ENCODE results near the gene MCEMP1. TPM values are rescaled to one million over a fixed set of nuclear protein-coding genes. Genes with fewer than 3 reads are reported as not detected.
"Not testable (repeated sequence)": the region's sequence is repeated elsewhere in the genome, so short reads cannot be mapped to it uniquely, and the experiment has no call there.

The MCEMP1 gene
- total RNA-seq, 2 donors from 2014 or later: 1.2 to 1.7 TPM

GRCh38 chr19:7642295-7643030 lies 34.4 kb upstream of the MCEMP1 start:
- DNase-seq (no peak), ATAC-seq (no peak)
- intact Hi-C loops (cut with DNase I): no loop called here

DNA sequence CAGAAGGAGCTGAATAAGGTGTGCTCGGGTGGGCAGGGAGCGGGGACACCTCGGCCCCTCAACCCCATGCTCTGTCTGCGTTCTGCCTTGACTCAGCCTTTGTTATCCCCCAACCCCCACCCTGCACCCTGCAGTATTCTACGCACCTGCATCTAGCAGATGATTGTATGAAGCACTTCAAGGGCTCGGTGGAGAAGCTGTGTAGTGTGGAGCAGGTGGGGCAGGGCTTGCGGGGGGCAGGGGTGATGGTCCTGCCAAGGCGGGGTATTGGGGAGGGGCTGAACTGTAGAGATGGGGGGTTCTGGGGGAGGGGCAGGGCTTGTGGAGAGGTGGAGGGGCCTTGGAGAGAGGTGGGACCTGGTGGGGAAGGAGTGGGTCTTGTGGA lies 33.9 kb upstream of the MCEMP1 start:
- ATAC-seq: no peak
- intact Hi-C loops (cut with DNase I): no loop called here
- DNase-seq: no peak

GRCh38 chr19:7643629-7644549 lies 33.0 kb upstream of the MCEMP1 start:
- DNase-seq; ATAC-seq; intact Hi-C loops (cut with DNase I): not testable (repeated sequence)

DNA sequence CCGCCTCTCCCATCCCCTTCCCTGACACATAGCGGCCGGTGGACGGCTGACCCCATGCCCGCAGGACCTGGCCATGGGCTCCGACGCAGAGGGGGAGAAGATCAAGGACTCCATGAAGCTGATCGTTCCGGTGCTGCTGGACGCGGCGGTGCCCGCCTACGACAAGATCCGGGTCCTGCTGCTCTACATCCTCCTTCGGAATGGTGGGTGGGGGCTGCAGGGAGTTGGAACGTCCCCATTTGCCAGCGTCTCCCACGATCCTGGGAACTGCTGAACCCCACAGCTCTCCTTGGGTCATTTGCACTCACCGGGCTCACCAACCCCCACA lies 32.4 kb upstream of the MCEMP1 start:
- ATAC-seq: no peak
- intact Hi-C loops (cut with DNase I): no loop called here
- no peak for DNase-seq

GRCh38 chr19:7645163-7645562 lies 31.7 kb upstream of the MCEMP1 start:
- DNase-seq: no peak
- peak in 1 of 2 donors; percentile 34 for ATAC-seq
- intact Hi-C loops (cut with DNase I): no loop called here

DNA sequence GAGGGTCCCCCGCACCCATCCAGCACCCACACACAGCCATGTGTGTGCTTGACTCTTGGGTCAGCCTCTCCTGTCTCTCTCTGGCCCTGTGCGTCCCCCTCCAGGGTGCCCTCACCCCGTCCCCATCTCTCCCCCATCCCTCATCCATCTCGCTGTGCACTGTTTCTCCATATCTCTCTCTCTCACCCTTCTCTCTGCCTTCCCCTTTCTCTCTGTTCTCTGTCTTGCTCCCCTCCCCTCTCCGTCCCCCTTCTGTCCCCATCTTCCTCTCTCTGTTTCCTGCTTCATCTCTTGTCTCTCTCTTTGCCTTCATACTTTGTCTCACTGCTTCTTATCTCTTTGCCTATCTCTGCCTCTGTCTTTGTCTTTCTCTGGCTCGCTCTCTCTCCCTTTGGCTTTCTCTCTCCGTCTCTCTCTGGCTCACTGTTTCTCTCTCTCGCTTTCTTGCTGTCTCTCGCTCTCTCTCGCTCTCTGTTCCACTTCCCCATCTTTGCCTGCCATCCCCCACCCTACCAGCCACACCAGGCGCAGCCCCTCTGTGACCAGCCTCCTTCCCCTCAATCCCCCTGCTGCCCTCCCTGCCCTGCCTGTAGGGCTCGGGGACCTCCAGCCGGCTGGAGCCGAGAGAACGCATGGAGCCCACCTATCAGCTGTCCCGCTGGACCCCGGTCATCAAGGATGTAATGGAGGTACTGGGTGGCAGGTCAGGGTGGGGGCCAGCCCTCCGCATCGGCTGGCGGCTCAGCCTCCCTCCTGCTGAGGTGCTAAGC lies 31.0 kb upstream of the MCEMP1 start:
- intact Hi-C loops (cut with DNase I): no loop called here
- DNase-seq: no peak

DNA sequence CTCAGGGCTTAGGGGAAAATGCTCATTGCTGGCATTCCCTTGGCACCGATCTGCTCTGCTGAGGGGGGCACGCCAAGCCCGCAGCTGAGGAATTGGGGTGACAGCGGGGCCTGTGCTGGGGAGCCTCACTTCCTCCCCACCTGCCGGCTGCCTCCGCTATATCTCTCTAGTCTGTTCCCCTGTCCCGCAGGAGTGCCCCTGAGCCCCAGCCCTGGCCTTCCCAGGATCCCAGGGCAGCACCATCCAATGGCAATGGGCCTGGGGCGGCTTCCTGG lies 30.5 kb upstream of the MCEMP1 start:
- DNase-seq (no peak), ATAC-seq (no peak)
- intact Hi-C loops (cut with DNase I): no loop called here

More for the DNA sequence above, 31.0 kb upstream of the MCEMP1 start:
- no peak for ATAC-seq

DNA sequence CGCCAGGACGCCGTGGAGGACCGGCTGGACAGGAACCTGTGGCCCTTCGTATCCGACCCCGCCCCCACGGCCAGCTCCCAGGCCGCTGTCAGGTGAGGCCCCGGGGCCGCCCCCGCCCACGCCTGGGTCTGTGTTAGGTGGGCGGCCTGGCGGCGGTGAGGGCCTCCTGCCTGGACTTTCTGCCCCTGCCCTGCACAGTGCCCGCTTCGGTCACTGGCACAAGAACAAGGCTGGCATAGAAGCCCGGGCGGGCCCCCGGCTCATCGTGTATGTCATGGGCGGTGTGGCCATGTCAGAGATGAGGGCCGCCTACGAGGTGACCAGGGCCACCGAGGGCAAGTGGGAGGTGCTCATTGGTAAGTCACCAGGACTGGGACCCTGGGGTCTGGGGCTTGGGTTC lies 29.7 kb upstream of the MCEMP1 start:
- DNase-seq (no peak), ATAC-seq (no peak)
- intact Hi-C loops (cut with DNase I): no loop called here

GRCh38 chr19:7648265-7649014 lies 28.4 kb upstream of the MCEMP1 start:
- DNase-seq (no peak), ATAC-seq (no peak)

GRCh38 chr19:7650148-7650547 lies 26.7 kb upstream of the MCEMP1 start:
- no peak for ATAC-seq
- intact Hi-C loops (cut with DNase I): loop anchor here (10.0 kb wide), 1 partner anchor 145 kb away; no protein-coding TSS in a partner anchor

More at GRCh38 chr19:7648265-7649014, 28.4 kb upstream of the MCEMP1 start:
- intact Hi-C loops (cut with DNase I): no loop called here

DNA sequence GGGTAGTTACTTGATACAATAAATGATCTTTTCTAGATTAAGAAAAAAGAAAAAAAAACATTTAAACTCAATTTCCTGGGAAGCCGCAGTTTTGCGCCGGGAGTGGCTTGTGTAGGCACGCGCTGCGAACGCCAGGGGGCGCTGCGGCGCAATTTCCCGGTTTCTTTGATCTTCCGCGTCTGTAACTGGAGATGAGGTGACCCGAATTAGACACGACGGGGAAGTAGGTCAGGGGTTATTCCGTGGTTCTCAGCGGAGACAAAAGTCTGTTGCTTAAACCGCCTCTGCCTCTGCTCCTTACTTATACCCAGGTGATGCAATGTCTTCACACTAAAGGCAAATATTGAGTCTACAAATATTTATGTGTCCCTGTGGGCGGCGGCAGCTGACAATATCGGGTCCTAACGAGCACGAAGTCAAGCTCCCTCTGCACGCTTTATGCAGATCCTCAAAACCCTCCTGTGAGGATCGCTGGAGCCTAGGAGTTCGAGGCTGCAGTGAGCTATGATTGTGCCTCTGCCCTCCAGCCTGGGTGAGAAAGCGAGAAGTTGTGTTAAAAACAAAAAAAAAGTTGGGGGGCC lies 24.7 kb upstream of the MCEMP1 start:
- ATAC-seq: peak; percentile 83 to 87
- DNase-seq: peak; percentile 80
- intact Hi-C loops (cut with DNase I): loop anchor here (10.0 kb wide), 1 partner anchor 143 kb away; no protein-coding TSS in a partner anchor

More at GRCh38 chr19:7650148-7650547, 26.7 kb upstream of the MCEMP1 start:
- no peak for DNase-seq

GRCh38 chr19:7654401-7654800 lies 22.5 kb upstream of the MCEMP1 start:
- intact Hi-C loops (cut with DNase I): loop anchor here (10.0 kb wide), 1 partner anchor 140 kb away; no protein-coding TSS in a partner anchor
- ATAC-seq: no peak
- DNase-seq: no peak

DNA sequence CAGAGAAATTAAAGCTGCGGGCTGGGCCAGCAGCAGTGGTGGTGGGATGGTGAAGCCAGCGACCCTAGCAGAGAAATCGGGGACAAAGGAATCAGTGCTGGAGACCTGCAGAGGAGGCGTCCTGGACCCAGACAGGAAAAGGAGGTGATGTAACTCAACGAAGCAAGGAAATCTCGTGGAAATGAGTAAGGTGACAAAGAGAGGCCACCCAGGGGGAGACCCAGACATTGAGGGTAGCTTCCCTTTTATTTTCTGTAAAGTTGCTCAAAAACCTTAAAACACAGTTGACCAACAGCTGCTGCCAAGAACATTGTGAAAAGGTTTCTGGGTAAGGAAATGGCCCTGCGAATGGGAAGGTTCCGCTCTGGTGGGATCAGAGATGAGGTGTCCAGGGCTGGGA lies 21.3 kb upstream of the MCEMP1 start:
- ATAC-seq (no peak), DNase-seq (no peak)
- intact Hi-C loops (cut with DNase I): loop anchor here (10.0 kb wide), 1 partner anchor 139 kb away; no protein-coding TSS in a partner anchor

- intact Hi-C loops (cut with DNase I): loop anchor here (10.0 kb wide), 1 partner anchor 138 kb away; no protein-coding TSS in a partner anchor
- no peak for DNase-seq
Measured at GRCh38 chr19:7657131-7657751, 19.6 kb upstream of the MCEMP1 start.

DNA sequence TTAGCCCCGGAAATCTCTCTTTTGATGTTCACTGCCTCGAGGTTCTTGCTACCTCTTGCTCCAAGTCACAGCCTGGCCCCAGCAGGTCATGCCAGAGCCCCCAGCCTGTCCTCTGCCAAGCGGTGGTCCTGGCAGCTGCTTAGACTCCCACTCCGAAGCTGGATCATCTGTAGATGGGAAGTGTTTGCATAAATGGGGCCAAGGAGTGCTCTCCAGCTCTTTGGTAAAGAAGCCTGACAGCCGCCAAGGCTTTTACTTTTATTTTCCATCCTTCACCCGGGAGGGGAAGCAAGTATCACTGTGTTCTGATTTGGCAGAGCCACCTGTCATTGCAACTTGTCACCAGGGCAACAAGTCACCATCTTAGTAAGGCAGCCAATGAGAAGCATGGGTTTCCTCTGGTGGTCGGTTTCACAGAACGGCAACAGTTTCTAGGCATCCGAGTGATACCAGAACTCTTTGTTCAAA lies 18.6 kb upstream of the MCEMP1 start:
- DNase-seq: no peak
- intact Hi-C loops (cut with DNase I): loop anchor here (10.0 kb wide), 1 partner anchor 137 kb away; no protein-coding TSS in a partner anchor
- ATAC-seq: no peak

More at GRCh38 chr19:7657131-7657751, 19.6 kb upstream of the MCEMP1 start:
- peak in 1 of 2 donors; percentile 59 for ATAC-seq

GRCh38 chr19:7661744-7662538 lies 14.9 kb upstream of the MCEMP1 start:
- no peak for ATAC-seq
- intact Hi-C loops (cut with DNase I): no loop called here
- DNase-seq: no peak

GRCh38 chr19:7662657-7663056 lies 14.2 kb upstream of the MCEMP1 start:
- intact Hi-C loops (cut with DNase I): no loop called here
- ATAC-seq: no peak
- no peak for DNase-seq

All from left cardiac atrium (tissue), 4 donors.